ENCODE measurements around the gene SLC37A2.

SLC37A2 gene

DNA sequence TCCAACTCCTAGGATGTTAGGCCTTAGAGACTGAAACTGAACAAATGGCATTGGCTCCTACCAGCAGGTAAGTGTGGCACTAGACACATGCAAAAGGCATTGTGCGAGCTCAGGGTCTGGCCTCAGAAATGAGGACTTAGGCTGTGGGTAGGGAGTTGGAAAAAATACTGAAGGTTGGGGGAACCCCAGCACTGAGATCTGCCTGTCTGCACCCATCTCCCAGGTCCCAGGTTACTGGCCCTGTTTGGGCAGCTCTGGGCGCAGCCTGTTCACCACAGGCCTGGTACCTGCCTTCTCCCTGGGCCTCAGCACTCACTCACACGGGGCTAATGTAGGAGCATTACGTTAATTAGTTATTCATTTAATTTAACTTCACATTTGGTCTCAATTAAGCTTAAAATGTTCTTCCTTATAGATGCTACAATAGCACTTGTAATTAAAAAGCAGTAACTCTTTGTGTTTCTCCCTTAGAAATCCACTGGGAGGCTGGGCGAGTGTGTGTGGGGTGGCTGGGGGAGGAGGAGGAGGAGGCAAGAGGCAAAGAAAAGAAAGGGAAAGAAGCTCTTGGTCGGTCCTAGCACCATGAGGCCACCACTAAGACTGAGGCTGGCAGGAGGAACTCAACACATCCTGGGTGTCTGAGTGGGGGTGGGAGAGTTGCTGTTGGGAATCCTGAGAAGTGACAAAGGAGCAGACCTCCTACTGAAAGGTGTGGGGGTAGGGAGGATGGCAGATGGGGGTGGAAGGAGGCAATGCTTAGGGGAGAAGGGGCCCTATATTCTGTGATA is 29.0 kb downstream of the SLC37A2 start:
- Histone ChIP-seq H3K4me3 (ENCODE audit: extremely low read depth, insufficient read depth, low read length, poor library complexity, severe bottlenecking) (no peak overlapping the region), H3K36me3 (ENCODE audit: control insufficient read depth, insufficient read depth, low read length) (peaks cover 12% of the 10 kb centered on the region), H3K27ac (ENCODE audit: low read depth, low read length, severe bottlenecking) (peak overlapping the region; percentile 57), H3K9me3 (ENCODE audit: control insufficient read depth, low read length) (no peaks in the 10 kb centered on the region), H3K4me1 (ENCODE audit: control insufficient read depth, insufficient read depth, low read length, poor library complexity, severe bottlenecking) (peaks cover 15% of the 10 kb centered on the region)
- 71 to 93% methylated on average over 3 to 4 of the region's 6 CpGs for WGBS, 2 experiments (ENCODE audit: insufficient coverage in 2 of 2)

DNA sequence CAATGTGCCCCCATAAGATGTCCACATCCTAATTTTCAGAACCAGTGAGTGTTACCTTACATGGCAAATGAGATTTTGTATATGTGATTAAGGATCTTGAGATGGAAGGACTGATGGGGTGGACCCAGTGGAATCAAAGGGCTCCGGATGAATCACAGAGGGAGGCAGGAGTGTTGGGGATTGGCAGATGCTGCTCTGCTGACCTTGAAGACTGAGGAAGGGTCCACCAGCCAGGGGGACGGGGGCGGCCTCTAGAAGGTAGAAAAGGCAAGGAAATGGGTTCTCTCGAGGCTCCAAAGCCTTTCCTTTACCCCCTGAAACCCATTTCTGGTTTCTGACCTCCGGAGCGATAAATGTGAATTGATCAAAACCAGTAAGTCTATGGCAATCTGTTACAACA is 29.6 kb downstream of the SLC37A2 start:
- H3K4me3 ChIP-seq (ENCODE audit: extremely low read depth, insufficient read depth, low read length, poor library complexity, severe bottlenecking): no peak overlapping the region
- H3K36me3 ChIP-seq (ENCODE audit: control insufficient read depth, insufficient read depth, low read length): peaks cover 16% of the 10 kb centered on the region
- no peak overlapping the region for H3K27ac ChIP-seq (ENCODE audit: low read depth, low read length, severe bottlenecking)
- 71 to 73% methylated on average over 1 of the region's 6 CpGs for WGBS, 2 experiments (ENCODE audit: insufficient coverage in 2 of 2)
- peaks cover 15% of the 10 kb centered on the region for H3K4me1 ChIP-seq (ENCODE audit: control insufficient read depth, insufficient read depth, low read length, poor library complexity, severe bottlenecking)
- no peaks in the 10 kb centered on the region for H3K9me3 ChIP-seq (ENCODE audit: control insufficient read depth, low read length)

DNA sequence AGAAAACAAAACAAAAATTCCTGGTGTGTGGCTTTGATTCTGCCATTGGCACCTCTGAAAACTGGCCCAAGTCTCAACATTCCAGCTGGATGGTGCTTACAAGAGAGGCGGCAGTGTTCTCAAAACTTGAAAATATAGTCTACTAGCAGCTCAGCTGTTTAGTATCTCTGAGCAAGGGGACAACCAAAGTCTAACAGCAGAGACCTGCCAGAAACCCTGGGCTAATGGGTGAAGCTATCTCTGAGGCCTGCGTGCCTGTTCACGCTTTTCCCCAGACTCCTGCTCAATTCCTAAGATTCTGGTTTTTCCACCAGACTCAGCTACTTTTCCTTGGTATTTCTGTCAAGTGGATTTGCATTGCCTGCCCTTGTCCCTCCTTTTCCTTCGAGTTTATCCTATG is 30.4 kb downstream of the SLC37A2 start:
- no peak overlapping the region for H3K27ac ChIP-seq (ENCODE audit: low read depth, low read length, severe bottlenecking)
- H3K9me3 ChIP-seq (ENCODE audit: control insufficient read depth, low read length): no peaks in the 10 kb centered on the region
- H3K4me3 ChIP-seq (ENCODE audit: extremely low read depth, insufficient read depth, low read length, poor library complexity, severe bottlenecking): no peak overlapping the region
- H3K36me3 ChIP-seq (ENCODE audit: control insufficient read depth, insufficient read depth, low read length): peaks cover 20% of the 10 kb centered on the region
- 91 to 97% methylated on average over 3 to 4 of the region's 4 CpGs for WGBS, 2 experiments (ENCODE audit: insufficient coverage in 2 of 2)
- H3K4me1 ChIP-seq (ENCODE audit: control insufficient read depth, insufficient read depth, low read length, poor library complexity, severe bottlenecking): peaks cover 15% of the 10 kb centered on the region

DNA sequence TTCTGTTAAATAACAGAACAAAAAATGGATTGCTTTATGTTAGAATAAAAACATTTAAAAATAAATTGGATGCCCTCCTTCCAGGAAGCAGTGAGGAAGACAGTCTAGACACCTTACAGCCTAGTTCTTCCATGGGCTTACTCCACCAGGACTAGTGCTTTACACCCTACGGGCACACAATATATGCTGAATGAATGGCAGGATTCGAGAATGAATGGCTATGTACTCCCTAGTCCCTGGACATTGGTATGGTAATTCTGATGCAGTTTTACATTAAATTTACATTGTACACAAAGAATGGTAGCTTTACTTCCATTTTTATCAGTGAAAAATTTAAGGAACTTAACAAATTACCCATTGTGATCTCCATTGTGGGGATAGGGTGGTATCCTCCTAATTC is 31.6 kb downstream of the SLC37A2 start:
- peaks cover 15% of the 10 kb centered on the region for H3K4me1 ChIP-seq (ENCODE audit: control insufficient read depth, insufficient read depth, low read length, poor library complexity, severe bottlenecking)
- H3K36me3 ChIP-seq (ENCODE audit: control insufficient read depth, insufficient read depth, low read length): peaks cover 26% of the 10 kb centered on the region
- no peak overlapping the region for H3K27ac ChIP-seq (ENCODE audit: low read depth, low read length, severe bottlenecking)
- no peaks in the 10 kb centered on the region for H3K9me3 ChIP-seq (ENCODE audit: control insufficient read depth, low read length)
- H3K4me3 ChIP-seq (ENCODE audit: extremely low read depth, insufficient read depth, low read length, poor library complexity, severe bottlenecking): no peak overlapping the region
- no CpG with 5 or more reads among the region's 2 CpGs for WGBS, 2 experiments (ENCODE audit: insufficient coverage in 2 of 2)

DNA sequence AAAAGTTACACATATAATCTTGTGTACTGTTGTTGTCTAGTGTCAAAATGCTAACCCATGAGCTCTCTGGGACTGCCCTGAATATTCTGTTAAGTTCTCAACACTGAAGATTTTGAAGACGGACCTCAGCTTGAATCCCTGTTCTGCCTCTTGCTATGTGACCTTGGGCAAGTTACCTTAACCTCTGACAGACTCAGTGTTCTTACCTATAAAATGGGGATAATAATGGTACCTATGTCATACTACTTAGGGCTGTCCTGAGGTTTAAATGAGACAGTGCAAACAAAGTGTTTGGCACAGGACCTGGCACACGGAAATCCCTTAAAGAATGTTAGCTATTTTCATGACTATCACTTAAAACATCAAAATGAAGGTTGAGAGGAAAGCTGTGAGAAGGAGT is 37.0 kb downstream of the SLC37A2 start:
- H3K4me1 ChIP-seq (ENCODE audit: control insufficient read depth, insufficient read depth, low read length, poor library complexity, severe bottlenecking): no peaks in the 10 kb centered on the region
- no peaks in the 10 kb centered on the region for H3K9me3 ChIP-seq (ENCODE audit: control insufficient read depth, low read length)
- H3K27ac ChIP-seq (ENCODE audit: low read depth, low read length, severe bottlenecking): no peak overlapping the region
- peaks cover 41% of the 10 kb centered on the region for H3K36me3 ChIP-seq (ENCODE audit: control insufficient read depth, insufficient read depth, low read length)
- no peak overlapping the region for H3K4me3 ChIP-seq (ENCODE audit: extremely low read depth, insufficient read depth, low read length, poor library complexity, severe bottlenecking)
- WGBS, 2 experiments (ENCODE audit: insufficient coverage in 2 of 2): 83% methylated on average over 1 of the region's 2 CpGs; no CpG with 5 or more reads in 1 of the 2 experiments

DNA sequence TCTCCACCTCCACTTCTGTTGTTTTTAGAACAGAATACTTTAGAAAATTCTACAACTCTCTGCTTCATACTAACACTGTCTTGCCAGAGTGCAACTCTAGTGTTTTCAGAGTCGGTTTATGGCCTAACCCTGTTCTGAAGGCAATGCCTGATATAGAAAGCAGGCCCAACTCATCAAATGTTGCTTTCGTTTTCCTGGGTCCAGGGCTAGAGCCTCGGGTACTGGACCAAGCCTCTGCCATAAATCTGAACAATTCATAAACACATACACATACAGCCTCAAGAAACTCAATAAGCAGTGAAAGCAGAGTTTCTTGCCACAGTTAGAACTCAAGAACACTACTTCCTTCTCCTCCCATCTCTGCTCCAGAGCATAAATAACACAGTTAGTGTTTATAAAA is 38.5 kb downstream of the SLC37A2 start:
- H3K4me1 ChIP-seq (ENCODE audit: control insufficient read depth, insufficient read depth, low read length, poor library complexity, severe bottlenecking): no peaks in the 10 kb centered on the region
- no peak overlapping the region for H3K4me3 ChIP-seq (ENCODE audit: extremely low read depth, insufficient read depth, low read length, poor library complexity, severe bottlenecking)
- WGBS, 2 experiments (ENCODE audit: insufficient coverage in 2 of 2): 89 to 92% methylated on average over 3 of the region's 3 CpGs
- no peak overlapping the region for H3K27ac ChIP-seq (ENCODE audit: low read depth, low read length, severe bottlenecking)
- no peaks in the 10 kb centered on the region for H3K9me3 ChIP-seq (ENCODE audit: control insufficient read depth, low read length)
- peaks cover 33% of the 10 kb centered on the region for H3K36me3 ChIP-seq (ENCODE audit: control insufficient read depth, insufficient read depth, low read length)

DNA sequence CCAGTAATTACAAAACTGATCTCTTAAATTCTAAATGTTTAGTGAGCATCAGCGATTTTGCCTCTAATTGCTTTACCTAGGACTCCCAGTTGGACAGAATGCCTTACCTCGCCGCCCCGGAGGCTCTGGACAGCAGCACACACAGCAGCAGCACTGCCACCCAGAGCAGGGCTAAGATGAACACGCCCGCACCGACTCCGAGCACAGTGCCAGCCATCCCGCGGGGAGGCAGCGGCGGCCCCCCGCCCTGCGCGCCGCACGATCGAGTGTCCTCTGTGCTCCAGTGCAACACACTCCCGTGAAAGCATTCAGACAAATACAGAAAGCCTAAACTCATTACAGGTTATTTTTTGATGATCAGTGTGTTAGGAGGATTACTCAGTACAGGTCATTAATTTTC is 38.9 kb downstream of the SLC37A2 start:
- Histone ChIP-seq H3K27ac (ENCODE audit: low read depth, low read length, severe bottlenecking) (no peak overlapping the region), H3K36me3 (ENCODE audit: control insufficient read depth, insufficient read depth, low read length) (peaks cover 29% of the 10 kb centered on the region), H3K9me3 (ENCODE audit: control insufficient read depth, low read length) (no peaks in the 10 kb centered on the region), H3K4me1 (ENCODE audit: control insufficient read depth, insufficient read depth, low read length, poor library complexity, severe bottlenecking) (no peaks in the 10 kb centered on the region), H3K4me3 (ENCODE audit: extremely low read depth, insufficient read depth, low read length, poor library complexity, severe bottlenecking) (no peak overlapping the region)
- 92 to 100% methylated on average over 1 to 9 of the region's 19 CpGs for WGBS, 2 experiments (ENCODE audit: insufficient coverage in 2 of 2)

DNA sequence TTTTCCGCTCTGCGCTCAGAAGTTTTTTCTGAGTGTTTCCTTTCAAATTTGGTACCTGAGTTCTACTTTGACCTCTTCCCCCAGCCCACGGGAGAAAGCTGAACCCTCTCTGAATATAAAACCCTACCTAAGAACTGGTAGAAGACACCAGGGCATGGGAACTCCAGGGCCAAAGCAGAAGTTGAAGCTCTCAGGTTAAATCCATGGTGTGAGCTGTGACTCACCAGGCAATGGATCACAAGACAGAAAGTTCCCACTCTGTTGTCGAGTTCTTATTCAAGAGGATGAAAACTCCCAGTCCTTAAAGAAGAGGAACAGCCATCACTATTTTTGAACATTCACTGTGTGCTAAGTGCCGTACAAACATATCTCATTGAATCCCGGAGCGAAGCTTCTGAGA is 39.4 kb downstream of the SLC37A2 start:
- Histone ChIP-seq H3K9me3 (ENCODE audit: control insufficient read depth, low read length) (no peaks in the 10 kb centered on the region), H3K4me3 (ENCODE audit: extremely low read depth, insufficient read depth, low read length, poor library complexity, severe bottlenecking) (no peak overlapping the region), H3K4me1 (ENCODE audit: control insufficient read depth, insufficient read depth, low read length, poor library complexity, severe bottlenecking) (no peaks in the 10 kb centered on the region), H3K27ac (ENCODE audit: low read depth, low read length, severe bottlenecking) (no peak overlapping the region), H3K36me3 (ENCODE audit: control insufficient read depth, insufficient read depth, low read length) (peaks cover 26% of the 10 kb centered on the region)
- WGBS, 2 experiments (ENCODE audit: insufficient coverage in 2 of 2): 88 to 93% methylated on average over 2 to 3 of the region's 7 CpGs

DNA sequence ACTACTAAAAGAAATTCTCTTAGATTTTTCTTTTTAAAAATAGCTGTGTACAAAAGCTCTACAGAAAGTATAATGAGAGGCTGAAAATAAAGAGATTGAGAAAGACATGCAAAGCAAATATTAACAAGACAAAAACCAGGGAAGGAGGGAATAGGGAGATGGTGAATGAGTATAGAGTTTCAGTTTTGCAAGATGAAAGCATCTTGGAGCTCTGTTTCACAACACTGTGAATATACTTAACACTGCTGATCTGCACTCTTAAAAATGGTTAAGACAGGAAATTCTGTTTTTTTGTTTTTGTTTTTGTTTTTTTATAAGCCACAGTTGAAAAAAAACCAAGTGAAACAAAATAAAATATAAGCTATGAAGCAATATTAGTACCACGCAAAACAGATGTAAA is 42.8 kb downstream of the SLC37A2 start:
- Histone ChIP-seq H3K4me3 (ENCODE audit: extremely low read depth, insufficient read depth, low read length, poor library complexity, severe bottlenecking) (no peak overlapping the region), H3K36me3 (ENCODE audit: control insufficient read depth, insufficient read depth, low read length) (peaks cover 7% of the 10 kb centered on the region), H3K4me1 (ENCODE audit: control insufficient read depth, insufficient read depth, low read length, poor library complexity, severe bottlenecking) (no peaks in the 10 kb centered on the region), H3K9me3 (ENCODE audit: control insufficient read depth, low read length) (no peaks in the 10 kb centered on the region), H3K27ac (ENCODE audit: low read depth, low read length, severe bottlenecking) (no peak overlapping the region)
- WGBS, 2 experiments (ENCODE audit: insufficient coverage in 2 of 2): no CpG with 5 or more reads among the region's 1 CpG

DNA sequence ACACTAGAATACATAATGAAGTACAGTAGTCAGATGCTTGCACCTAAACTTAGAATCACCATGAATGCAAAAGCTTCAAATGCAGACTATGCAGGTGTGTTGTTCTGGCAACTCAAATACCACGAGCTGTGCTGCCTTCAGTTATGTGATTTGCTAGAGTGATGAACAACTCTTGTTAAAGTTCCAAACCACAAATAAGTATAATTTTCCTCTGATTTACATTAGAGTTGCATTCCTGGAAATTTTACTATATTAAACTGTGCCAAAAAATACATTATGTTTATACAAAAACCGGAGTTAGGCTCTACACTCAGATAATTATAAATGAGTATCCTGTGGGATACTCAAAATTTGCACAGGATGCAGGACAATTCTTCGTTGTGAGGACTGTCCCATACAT is 45.4 kb downstream of the SLC37A2 start:
- no peaks in the 10 kb centered on the region for H3K36me3 ChIP-seq (ENCODE audit: control insufficient read depth, insufficient read depth, low read length)
- H3K9me3 ChIP-seq (ENCODE audit: control insufficient read depth, low read length): no peaks in the 10 kb centered on the region
- no peaks in the 10 kb centered on the region for H3K4me1 ChIP-seq (ENCODE audit: control insufficient read depth, insufficient read depth, low read length, poor library complexity, severe bottlenecking)
- H3K27ac ChIP-seq (ENCODE audit: low read depth, low read length, severe bottlenecking): no peak overlapping the region
- H3K4me3 ChIP-seq (ENCODE audit: extremely low read depth, insufficient read depth, low read length, poor library complexity, severe bottlenecking): no peak overlapping the region
- 100% methylated on average over 1 of the region's 3 CpGs; no CpG with 5 or more reads in 1 of the 2 experiments for WGBS, 2 experiments (ENCODE audit: insufficient coverage in 2 of 2)

DNA sequence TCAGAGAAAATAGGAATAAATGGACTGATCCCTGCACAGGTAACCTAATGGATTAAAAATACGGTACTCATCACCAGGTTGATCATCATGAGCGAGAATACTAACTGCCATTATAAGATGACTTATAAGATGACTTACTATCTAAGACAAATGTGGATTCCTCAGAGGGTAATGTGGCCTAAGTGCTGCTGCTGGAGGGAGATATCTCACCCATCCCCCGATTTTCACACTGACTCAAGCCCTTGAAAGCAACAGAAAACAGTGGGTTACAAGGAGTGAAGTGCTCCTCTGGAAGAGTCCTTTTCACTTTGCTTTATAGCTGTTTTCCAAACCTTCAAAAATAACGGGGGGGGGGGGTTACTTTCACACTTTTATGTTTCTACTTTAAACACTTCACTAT is 47.4 kb downstream of the SLC37A2 start:
- WGBS, 2 experiments (ENCODE audit: insufficient coverage in 2 of 2): 80% methylated on average over 1 of the region's 4 CpGs; no CpG with 5 or more reads in 1 of the 2 experiments
- Histone ChIP-seq H3K36me3 (ENCODE audit: control insufficient read depth, insufficient read depth, low read length) (no peaks in the 10 kb centered on the region), H3K9me3 (ENCODE audit: control insufficient read depth, low read length) (no peaks in the 10 kb centered on the region), H3K4me1 (ENCODE audit: control insufficient read depth, insufficient read depth, low read length, poor library complexity, severe bottlenecking) (no peaks in the 10 kb centered on the region), H3K4me3 (ENCODE audit: extremely low read depth, insufficient read depth, low read length, poor library complexity, severe bottlenecking) (peak overlapping the region; percentile 80), H3K27ac (ENCODE audit: low read depth, low read length, severe bottlenecking) (no peak overlapping the region)
